Neural cell (in vitro differentiated cells): ENCODE data around the gene HDAC4. TPM values are rescaled to one million over a fixed set of nuclear protein-coding genes. Genes with fewer than 3 reads are reported as not detected.

Experiments
- H2AFZ ChIP-seq: fragments of 200-600, 300-800 bp; sonication (generic), shearing (Covaris generic); 2 replicates; pipeline ENCODE4 v1.6.0; 2014; ENCODE audit warnings: low read depth, mild to moderate bottlenecking, antibody characterized with exemption, low read length, moderate library complexity
- H3F3A ChIP-seq: fragments of 200-600 bp; shearing (Covaris generic); 2 replicates; pipeline ENCODE4 v1.6.1; 2016; ENCODE audit warnings: mild to moderate bottlenecking, moderate library complexity, mixed read lengths, antibody characterized with exemption, low read length; ENCODE audit not compliant: insufficient read depth, poor library complexity, severe bottlenecking
- H3K27ac ChIP-seq: fragments of 200-600, 300-800 bp; sonication (generic), shearing (Covaris generic); 2 replicates; pipeline ENCODE4 v1.5.1; 2014; ENCODE audit warnings: mild to moderate bottlenecking, low read length, moderate library complexity
- H3K27me3 ChIP-seq: fragments of 300-800, 200-600 bp; sonication (generic), shearing (Covaris generic); 2 replicates; pipeline ENCODE4 v1.6.0; 2014; ENCODE audit warnings: mild to moderate bottlenecking, low read depth, low read length, moderate library complexity; ENCODE audit not compliant: insufficient read depth
- H3K36me3 ChIP-seq: fragments of 300-800, 200-600 bp; sonication (generic), shearing (Covaris generic); 2 replicates; pipeline ENCODE4 v1.5.1; 2014; ENCODE audit warnings: mild to moderate bottlenecking, antibody characterized with exemption, low read length, moderate library complexity; ENCODE audit not compliant: insufficient read depth
- H3K4me2 ChIP-seq: fragments of 300-800, 200-600 bp; sonication (generic), shearing (Covaris generic); 2 replicates; pipeline ENCODE4 v1.6.0; 2014; ENCODE audit warnings: mild to moderate bottlenecking, low read length
- H3K4me3 ChIP-seq: fragments of 300-800, 200-600 bp; sonication (generic), shearing (Covaris generic); 2 replicates; pipeline ENCODE4 v1.5.1; 2014; ENCODE audit warnings: mild to moderate bottlenecking, low read length, moderate library complexity
- H3K79me2 ChIP-seq: fragments of 200-600 bp; shearing (Covaris generic); replicated peaks from 2 replicates; pipeline ENCODE4 v1.6.0; 2014; ENCODE audit warnings: mild to moderate bottlenecking, low read length, moderate library complexity; ENCODE audit not compliant: insufficient read depth
- H3K9ac ChIP-seq: fragments of 300-800, 200-600 bp; sonication (generic), shearing (Covaris generic); 2 replicates; pipeline ENCODE4 v1.6.1; 2016; ENCODE audit warnings: mild to moderate bottlenecking, low read length, mixed read lengths
- H3K9me2 ChIP-seq: fragments of 200-600 bp; shearing (Covaris generic); 2 replicates; pipeline ENCODE4 v1.6.1; 2016; ENCODE audit warnings: mild to moderate bottlenecking, low read length, mixed read lengths; ENCODE audit not compliant: insufficient read depth
- H3K9me3 ChIP-seq: fragments of 200-600, 300-800 bp; sonication (generic), shearing (Covaris generic); 2 replicates; pipeline ENCODE4 v1.6.1; 2016; ENCODE audit warnings: mild to moderate bottlenecking, mixed run types, low read length, moderate library complexity, mixed read lengths
- H4K20me1 ChIP-seq: fragments of 200-600 bp; shearing (Covaris generic); 2 replicates; pipeline ENCODE4 v1.6.1; 2016; ENCODE audit warnings: mild to moderate bottlenecking, mixed run types; ENCODE audit not compliant: insufficient read depth
- CTCF ChIP-seq: fragments of 450-650 bp; IDR thresholded peaks from 2 replicates; pipeline ENCODE4 v1.5.1; 2014; ENCODE audit warnings: antibody characterized with exemption, mild to moderate bottlenecking, moderate library complexity; ENCODE audit not compliant: poor library complexity, severe bottlenecking
- EP300 ChIP-seq: fragments of 450-650 bp; conservative IDR thresholded peaks from 2 replicates; pipeline ENCODE4 v1.6.1; 2014; ENCODE audit warnings: antibody characterized with exemption, mild to moderate bottlenecking, moderate library complexity; ENCODE audit not compliant: poor library complexity, severe bottlenecking
- EZH2 ChIP-seq: fragments of 200-600, 300-800 bp; shearing (Covaris generic), sonication (generic); IDR thresholded peaks from 2 replicates; pipeline ENCODE4 v1.6.1; 2014; ENCODE audit warnings: antibody characterized with exemption, low read length, borderline replicate concordance, mild to moderate bottlenecking; ENCODE audit not compliant: insufficient read depth, poor library complexity, severe bottlenecking
- MXI1 ChIP-seq: fragments of 450-650 bp; conservative IDR thresholded peaks from 2 replicates; pipeline ENCODE4 v1.6.1; 2014; ENCODE audit warnings: antibody characterized with exemption, mild to moderate bottlenecking; ENCODE audit not compliant: poor library complexity, severe bottlenecking
- POLR2AphosphoS5 ChIP-seq: IDR thresholded peaks from 2 replicates; pipeline ENCODE4 v1.6.1; 2012
- RAD21 ChIP-seq: fragments of 450-650 bp; conservative IDR thresholded peaks from 2 replicates; pipeline ENCODE4 v1.6.1; 2014; ENCODE audit warnings: antibody characterized with exemption, mild to moderate bottlenecking, moderate library complexity
- SMC3 ChIP-seq: fragments of 450-650 bp; conservative IDR thresholded peaks from 2 replicates; pipeline ENCODE4 v1.6.1; 2014; ENCODE audit warnings: antibody characterized with exemption, mild to moderate bottlenecking, moderate library complexity; ENCODE audit not compliant: poor library complexity
- TAF1 ChIP-seq: IDR thresholded peaks from 2 replicates; pipeline ENCODE4 v1.6.1; 2012; ENCODE audit warnings: low read depth
- polyA plus RNA-seq: library from polyadenylated mRNA; depleted of rRNA; stranded (reverse); fragments of >200 nt; gene quantifications from 2 replicates; pipeline ENCODE4 v1.2.3, GENCODE V29; 2014
- TF ChIP-seq, protein P1 (sequence below): IDR thresholded peaks from 2 replicates; pipeline ENCODE4 v1.6.1; 2012; ENCODE audit warnings: borderline replicate concordance

HDAC4 gene
- polyA plus RNA-seq, 1 donor from 2014 or later = 3.4 TPM

DNA sequence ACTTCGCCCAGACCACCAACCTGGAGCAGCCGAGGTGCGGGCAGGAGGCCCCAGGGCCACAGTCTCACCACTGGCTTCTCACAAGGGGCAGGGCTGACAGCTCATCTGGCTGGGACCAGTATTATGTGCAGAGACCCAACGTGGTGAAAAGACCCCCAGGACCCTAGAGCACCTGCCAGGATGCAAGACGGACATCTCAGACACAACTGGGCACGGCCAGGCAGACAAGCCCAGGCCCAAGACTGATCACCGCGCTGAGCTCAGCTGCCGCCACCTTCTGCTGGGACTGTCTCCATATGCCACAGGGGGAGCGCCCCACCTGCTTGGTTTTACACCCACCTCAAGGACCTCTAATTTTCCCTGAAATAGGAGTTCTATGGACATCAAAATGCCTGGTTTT is 23.2 kb downstream of the HDAC4 start:
- Histone ChIP-seq H3K9me2 (no peaks in the 10 kb centered on the region), H3K27ac (no peak overlapping the region), H3K36me3 (no peaks in the 10 kb centered on the region), H3K9me3 (no peaks in the 10 kb centered on the region), H3K4me2 (no peak overlapping the region), H3K9ac (no peak overlapping the region), H2AFZ (no peak overlapping the region), H4K20me1 (no peaks in the 10 kb centered on the region), H3K4me3 (no peak overlapping the region), H3F3A (no peaks in the 10 kb centered on the region), H3K27me3 (no peaks in the 10 kb centered on the region), H3K79me2 (no peaks in the 10 kb centered on the region)
- TF ChIP-seq CTCF (no peak), SMC3 (no peak), EZH2 (no peak), MXI1 (no peak), EP300 (no peak)
- TF ChIP-seq, protein P1, sequence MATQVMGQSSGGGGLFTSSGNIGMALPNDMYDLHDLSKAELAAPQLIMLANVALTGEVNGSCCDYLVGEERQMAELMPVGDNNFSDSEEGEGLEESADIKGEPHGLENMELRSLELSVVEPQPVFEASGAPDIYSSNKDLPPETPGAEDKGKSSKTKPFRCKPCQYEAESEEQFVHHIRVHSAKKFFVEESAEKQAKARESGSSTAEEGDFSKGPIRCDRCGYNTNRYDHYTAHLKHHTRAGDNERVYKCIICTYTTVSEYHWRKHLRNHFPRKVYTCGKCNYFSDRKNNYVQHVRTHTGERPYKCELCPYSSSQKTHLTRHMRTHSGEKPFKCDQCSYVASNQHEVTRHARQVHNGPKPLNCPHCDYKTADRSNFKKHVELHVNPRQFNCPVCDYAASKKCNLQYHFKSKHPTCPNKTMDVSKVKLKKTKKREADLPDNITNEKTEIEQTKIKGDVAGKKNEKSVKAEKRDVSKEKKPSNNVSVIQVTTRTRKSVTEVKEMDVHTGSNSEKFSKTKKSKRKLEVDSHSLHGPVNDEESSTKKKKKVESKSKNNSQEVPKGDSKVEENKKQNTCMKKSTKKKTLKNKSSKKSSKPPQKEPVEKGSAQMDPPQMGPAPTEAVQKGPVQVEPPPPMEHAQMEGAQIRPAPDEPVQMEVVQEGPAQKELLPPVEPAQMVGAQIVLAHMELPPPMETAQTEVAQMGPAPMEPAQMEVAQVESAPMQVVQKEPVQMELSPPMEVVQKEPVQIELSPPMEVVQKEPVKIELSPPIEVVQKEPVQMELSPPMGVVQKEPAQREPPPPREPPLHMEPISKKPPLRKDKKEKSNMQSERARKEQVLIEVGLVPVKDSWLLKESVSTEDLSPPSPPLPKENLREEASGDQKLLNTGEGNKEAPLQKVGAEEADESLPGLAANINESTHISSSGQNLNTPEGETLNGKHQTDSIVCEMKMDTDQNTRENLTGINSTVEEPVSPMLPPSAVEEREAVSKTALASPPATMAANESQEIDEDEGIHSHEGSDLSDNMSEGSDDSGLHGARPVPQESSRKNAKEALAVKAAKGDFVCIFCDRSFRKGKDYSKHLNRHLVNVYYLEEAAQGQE = no peak

- H3K79me2 ChIP-seq = no peaks in the 10 kb centered on the region
These were observed 23.8 kb downstream of the HDAC4 start for GRCh38 chr2:239376942-239377531.

More at GRCh38 chr2:239376942-239377531, 23.8 kb downstream of the HDAC4 start:
- no peak overlapping the region for H3K9ac ChIP-seq
- TF ChIP-seq SMC3 = no peak
- TF ChIP-seq RAD21 = no peak
- no peak for TF ChIP-seq CTCF
- no peak for TF ChIP-seq EZH2
- TF ChIP-seq EP300 = no peak
- TF ChIP-seq TAF1 = no peak
- TF ChIP-seq POLR2AphosphoS5 = no peak
- TF ChIP-seq, protein P1 = no peak
- TF ChIP-seq MXI1 = no peak
- no peaks in the 10 kb centered on the region for H3F3A ChIP-seq
- no peak overlapping the region for H2AFZ ChIP-seq
- no peak overlapping the region for H3K4me3 ChIP-seq
- no peaks in the 10 kb centered on the region for H3K9me3 ChIP-seq
- H3K9me2 ChIP-seq = no peaks in the 10 kb centered on the region
- H3K27ac ChIP-seq = no peak overlapping the region
- H3K36me3 ChIP-seq = no peaks in the 10 kb centered on the region
- H3K27me3 ChIP-seq = no peaks in the 10 kb centered on the region
- H4K20me1 ChIP-seq = no peaks in the 10 kb centered on the region
- no peak overlapping the region for H3K4me2 ChIP-seq
